Measurements from ENCODE around the gene AKT2.

AKT2 gene

DNA sequence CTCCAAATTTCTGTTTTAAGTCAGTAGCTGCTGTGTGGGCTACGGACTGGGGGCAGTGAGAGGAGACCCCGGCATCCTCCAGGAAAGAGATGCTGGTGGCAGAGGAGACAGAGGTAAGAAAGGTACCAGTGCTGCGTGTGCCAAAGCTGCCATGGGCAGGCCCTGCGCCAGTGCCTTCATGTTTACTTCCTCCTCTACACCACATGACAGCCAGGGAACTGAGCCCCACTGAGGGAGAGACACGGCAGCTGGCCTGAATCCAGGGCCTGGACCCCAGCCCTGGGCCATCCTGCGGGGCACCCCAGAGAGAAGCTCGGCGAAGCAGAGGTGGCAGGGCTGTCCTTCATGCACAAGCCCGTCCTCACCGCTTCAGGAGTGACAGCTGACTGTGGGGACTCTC is 35.9 kb downstream of the AKT2 start:
- DNase-seq, result no peak

DNA sequence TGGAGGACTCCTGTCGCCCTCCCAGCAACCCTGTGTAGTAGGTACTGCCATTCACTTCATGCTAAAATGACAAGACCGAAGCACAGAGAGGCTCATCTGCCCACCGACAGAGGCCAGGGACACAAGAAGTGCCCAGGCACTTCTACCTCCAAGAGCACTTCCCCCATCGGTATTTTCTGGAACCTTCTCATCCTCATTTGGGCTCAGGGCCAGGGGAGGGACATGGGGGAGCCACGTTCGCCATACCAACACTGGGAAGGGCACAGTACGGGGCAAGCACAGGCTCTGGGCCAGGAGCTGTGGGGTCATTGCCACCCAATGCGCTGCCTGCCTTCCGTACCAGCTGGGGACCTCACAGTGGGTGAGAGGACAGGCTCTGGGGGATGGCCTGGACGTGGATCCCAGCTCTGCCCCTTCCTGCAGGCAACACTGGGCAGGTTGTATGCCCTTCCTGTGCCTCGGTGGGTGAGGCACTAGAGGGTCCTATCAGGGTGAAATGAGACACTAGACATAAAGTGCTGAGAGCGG is 37.3 kb downstream of the AKT2 start:
- DNase-seq, result no peak

DNA sequence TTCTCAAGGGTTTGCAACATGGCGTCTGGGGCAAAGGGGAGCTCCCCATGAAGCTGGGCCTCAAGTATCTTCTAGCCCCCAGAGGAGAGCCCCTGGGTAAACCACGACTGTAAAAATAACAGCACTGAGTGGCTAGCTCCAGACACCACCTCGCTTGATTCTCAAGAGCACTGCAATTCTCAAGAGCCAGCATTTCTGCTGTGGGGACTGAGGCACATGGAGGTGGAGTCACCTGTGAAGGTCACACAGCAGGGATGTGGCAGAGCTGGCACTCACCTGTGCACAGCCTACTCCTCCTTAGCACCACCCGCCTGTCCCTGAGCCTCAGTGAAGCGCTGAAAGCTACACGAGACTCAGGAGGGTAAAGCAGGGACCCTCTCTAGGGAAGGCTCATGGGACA is 38.0 kb downstream of the AKT2 start:
- DNase-seq, result no peak

DNA sequence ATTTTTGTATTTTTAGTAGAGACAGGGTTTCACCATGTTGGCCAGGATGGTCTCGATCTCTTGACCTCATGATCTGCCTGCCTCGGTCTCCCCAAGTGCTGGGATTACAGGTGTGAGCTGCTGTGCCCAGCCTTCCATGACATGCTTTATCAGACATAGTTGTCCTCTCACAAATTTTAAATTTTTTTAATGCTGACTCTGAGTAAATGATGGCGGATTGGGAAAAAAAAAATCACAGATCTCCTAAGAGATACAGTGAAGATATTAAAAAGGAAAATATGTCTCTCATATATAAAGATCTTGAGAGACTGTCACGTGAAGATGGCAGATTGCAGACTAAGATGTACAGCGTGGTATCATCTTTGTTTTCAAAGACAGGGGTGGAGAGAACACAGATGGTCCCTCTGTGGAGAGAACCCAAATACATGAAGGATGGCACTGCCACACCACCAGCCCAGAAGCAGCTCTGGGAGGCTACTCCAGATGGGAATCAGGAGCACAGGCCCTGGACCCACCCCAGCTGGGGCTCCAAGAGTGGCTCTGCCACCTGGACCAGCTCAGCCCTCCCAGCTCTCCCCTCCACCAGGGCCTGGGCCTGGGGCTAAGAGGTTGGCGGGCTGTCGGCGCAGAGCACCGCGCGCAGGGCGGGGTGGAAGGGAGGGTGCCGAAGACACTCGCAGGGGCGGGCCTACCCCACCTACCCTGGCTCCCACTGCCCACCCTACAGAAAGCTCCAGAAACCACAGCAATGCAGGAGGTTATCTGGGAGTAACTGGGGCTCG is 38.7 kb downstream of the AKT2 start:
- DNase-seq, result no peak

DNA sequence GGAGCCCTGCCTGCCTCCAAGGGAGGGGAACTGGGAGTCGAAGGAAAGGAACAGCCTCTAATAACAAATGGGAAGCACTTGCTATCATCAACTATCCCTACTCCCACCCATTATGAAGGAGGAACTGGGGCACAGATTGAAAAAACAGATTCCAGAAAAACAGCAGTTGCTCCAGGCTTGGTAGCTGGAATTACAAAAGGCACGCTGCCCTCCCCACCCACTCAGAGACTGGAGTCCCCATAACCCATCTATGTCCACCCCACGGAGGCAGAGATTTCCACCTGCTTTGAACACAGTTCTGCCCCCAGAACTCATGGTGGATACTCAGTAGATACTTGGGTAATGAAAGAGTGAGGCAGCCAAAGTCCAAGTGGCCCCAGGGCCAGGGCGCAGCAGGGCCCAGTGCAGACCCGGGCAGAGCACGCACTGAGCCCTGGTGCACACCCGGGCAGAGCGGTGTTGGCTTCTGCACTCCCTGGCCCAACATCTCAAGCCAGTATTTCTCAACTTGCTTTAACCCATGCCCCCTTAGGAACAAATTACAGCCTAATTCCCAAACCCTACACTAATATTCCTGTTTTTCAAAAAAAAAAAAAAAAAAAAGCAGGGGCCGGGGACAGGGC is 39.5 kb downstream of the AKT2 start:
- DNase-seq, result no peak

DNA sequence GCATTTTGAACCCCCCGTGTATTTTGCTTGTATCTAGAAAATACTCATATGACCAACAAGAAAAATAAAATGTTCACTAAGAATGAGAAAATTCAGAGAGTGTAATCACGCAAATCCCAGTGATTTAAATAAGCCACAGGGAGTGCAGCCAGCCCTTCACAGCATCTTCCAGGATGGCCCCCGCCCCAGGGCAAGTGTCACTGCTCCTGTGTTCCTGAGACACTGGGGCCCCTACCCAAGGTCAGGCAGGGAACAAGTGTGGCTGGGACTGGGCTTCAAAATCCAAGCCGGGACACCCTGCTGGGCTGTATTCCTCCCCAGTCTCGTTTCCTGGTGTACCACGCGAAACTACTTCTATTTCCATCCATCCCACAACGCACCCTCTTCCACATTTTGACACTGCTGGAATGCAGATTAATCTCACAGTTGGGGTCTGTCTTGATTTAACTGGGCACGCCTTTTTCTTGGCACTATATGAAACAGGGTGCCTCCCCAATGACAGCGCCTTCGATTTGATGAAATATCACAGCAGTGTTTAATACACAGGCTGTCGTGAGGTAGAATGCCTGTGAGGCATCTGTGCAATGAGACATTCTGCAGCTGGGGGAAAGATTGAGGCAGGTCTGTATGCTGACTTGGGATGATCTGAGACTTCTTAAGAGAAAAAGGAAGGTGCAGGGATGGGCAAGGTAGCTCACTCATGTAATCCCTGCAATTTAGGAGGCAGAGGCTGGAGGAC is 40.4 kb downstream of the AKT2 start:
- DNase-seq, result no peak

DNA sequence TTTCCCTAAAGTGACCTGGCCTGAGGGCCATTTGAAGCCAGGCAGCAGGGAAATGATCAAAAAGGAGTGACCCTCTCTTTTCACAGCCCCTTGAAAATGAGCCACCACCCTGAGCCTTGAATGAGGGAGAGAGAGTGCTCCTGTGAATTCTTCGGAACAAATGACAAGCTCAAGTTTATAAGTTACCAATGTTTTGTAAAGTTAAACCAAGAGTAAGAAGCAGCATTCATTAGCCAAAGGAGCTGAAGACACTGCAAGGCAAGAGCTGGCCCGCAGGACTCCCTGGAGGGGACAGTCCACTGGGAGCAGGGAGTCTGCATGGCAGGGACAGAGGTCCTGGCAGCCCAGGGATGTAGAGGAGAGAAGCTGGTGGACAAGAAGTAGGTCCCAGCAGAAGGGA is 42.0 kb downstream of the AKT2 start:
- DNase-seq, result no peak

DNA sequence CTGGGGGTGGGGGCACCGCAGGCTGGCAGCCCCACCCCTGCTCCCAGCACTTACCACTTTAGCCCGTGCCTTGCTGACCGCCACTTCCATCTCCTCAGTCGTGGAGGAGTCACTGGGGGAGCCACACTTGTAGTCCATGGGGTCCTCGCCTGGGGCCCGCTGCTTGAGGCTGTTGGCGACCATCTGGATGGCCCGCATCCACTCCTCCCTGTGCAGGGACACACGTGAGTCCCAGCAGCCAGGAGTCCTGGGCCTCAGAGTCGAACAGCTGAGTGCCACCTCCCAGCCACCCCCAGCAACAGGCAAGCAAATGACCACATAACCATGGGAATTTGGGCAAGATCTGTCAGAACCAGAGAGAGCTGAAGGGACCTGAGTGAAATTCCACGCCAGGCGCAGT is 42.7 kb downstream of the AKT2 start:
- DNase-seq, result no peak

DNA sequence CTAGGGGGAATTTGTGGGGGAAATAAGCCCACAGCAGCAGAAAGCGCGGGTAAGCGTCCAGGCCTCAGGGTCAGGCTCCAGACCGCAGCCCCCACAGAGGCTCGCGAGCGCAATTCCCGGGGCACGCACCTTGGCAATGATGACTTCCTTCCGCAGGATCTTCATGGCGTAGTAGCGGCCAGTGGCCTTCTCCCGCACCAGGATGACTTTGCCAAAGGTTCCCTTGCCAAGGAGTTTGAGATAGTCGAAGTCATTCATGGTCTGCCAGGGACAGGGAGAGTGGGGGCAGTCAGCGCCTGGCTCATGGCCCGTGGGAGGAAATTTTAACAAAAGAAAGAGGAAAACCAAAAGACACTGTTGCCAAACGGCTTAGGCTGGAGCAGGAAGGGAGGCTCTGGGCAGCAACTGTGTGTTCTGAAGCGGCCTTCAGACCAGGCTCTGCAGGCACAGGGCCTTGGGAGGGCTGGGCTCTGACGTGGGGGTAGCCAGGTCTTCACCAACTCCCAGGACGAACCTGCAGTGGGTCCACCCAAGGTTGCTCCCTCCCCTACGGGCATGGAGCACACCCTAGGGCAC is 43.2 kb downstream of the AKT2 start:
- no peak for DNase-seq

DNA sequence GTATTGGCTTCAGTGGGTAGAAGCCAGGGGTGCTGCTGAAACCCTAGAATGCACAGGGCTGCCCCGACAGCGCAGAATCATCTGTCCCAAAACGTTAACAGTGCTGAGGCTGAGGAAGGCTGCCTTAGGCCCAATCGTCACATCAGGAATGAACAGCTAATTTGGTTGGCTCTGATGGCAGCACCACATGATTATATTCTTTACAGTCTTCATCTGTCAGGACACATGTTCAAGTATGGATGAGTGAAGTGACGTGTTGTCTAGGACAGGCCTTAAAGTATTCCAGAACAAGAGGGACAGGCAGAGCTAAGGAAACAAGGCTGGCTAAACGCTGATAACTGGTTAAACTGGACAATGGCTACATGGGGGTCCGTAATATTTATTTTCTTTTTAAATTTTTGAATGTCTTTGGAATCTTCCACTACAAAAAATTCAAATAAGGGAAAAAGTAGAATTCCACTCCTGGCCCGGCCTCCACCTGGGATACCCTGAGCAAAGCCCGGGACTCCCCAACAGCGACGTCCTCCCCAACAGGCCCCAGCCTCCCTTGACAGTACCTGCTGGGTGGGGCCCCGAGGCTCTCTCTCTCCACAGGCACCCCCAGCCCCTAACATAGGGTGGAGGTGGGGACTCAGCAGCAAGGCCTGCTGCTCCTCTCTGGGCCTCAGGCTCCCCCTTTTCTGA is 43.9 kb downstream of the AKT2 start:
- no peak for DNase-seq

DNA sequence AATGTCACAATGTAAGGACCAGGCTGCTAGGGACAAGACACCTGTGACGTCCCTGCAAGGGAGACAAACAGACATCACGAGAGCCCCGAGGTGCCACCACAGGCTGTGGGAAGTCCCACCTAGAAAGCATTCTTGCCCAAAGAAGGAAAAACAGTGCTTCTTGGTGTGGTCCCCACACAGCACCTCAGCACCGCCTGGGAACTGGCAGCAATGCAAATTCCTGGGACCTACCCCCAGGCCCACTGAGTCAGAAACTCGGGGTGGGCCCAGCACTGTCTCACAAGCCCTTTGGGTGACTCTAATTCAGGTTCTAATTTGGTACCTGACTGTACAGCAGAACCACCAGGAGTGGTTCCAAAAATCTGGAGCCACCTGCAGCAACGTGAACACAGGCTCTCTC is 44.8 kb downstream of the AKT2 start:
- no peak for DNase-seq

DNA sequence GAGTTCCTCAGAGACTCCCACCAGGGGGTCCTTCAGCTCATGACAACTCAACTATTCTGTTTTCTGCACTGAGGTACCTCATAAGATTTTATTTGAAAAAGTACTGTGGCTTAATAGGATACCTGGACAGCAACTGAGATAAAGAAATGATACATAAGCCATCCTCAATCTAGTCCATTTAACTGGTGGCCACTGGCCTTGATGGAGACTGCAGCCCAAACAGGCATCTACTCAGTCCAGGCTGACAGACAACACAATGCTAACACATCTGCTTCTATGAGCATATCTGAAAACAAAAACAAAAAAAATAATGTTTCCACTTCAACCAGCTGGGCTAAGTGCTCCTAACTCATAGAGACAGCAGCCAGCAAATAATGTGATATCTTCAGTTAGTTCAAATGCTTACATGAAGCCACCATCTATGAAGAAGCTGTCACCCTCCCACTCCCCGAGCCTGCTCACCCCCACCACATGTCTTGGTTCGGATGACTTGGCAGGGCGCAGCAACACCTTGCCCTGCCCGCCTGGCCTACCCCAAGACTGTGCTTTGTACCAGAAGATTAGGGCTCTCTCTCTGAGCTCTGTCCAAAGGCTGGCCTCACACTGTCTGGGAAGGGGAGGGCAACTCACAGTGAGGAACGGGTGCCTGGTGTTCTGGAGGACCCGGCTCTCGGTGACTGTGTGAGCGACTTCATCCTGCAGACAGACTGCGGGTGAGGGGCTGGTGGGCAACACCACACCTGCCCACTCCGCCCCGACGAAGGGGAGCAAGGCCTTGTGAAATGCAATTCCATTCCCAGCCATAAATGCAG is 45.5 kb downstream of the AKT2 start:
- DNase-seq, result no peak

DNA sequence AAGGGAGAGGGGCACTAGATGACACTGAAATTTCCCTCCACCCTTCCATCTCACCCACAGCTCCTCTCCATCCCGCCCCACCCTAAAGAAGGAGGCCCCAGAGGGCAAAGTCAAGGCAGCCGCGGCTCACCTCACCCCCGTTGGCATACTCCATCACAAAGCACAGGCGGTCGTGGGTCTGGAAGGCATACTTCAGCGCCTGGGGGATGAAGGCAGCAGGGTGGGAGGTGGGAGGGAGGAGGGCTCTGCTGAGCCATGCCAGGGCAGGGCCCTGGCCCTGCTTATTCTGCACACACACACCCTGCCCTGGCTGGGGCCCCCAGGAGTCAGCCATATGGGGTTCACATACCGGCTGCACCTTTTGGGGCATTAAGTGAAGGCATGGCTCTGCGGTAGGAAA is 46.4 kb downstream of the AKT2 start:
- DNase-seq, result no peak

DNA sequence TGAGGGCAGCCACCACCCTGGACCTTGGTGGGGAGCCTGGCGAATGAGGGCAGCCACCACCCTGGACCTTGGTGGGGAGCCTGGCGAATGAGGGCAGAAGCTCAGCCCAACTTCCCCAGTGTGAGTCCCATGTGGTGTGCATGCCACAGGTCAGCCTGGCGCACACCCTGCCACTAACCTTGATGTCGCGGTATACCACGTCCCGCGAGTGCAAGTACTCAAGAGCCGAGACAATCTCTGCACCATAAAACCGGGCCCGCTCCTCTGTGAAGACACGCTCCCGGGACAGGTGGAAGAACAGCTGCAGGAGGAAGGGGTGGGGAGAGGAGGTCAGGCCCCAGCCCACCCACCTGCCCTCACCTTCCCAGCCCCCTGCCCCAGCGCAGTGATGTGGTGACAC is 47.4 kb downstream of the AKT2 start:
- no peak for DNase-seq

DNA sequence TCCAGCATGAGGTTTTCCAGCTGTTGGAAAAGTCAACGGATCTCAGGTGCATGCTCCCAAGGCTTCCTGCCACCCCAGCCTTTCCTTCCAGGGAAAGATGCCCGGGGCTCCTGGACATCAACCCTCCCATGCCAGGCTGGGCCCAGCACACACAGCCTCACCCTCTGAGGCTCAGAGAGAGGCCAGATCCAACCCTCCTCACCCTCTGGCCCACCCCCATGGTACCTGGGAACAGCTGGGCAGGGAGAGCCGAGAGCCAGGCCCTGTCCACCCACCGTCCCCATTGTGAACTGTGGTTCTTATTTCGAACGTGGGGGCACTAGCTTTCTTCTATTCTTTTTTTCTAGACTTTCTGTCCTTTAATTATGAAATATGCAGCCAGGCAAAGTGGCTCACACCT is 48.8 kb downstream of the AKT2 start:
- no peak for DNase-seq

DNA sequence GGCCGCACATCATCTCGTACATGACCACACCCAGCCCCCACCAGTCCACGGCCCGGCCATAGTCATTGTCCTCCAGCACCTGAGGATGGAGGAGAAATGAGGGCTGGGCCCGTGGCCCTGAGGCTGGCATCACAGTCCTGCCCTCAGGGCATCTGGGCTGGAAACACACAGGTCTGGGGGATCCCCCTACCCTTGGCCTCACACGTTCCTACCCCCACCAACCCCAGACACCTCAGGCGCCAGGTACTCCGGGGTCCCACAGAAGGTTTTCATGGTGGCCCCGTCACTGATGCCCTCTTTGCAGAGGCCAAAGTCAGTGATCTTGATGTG is 49.2 kb downstream of the AKT2 start:
- no peak for DNase-seq

DNA sequence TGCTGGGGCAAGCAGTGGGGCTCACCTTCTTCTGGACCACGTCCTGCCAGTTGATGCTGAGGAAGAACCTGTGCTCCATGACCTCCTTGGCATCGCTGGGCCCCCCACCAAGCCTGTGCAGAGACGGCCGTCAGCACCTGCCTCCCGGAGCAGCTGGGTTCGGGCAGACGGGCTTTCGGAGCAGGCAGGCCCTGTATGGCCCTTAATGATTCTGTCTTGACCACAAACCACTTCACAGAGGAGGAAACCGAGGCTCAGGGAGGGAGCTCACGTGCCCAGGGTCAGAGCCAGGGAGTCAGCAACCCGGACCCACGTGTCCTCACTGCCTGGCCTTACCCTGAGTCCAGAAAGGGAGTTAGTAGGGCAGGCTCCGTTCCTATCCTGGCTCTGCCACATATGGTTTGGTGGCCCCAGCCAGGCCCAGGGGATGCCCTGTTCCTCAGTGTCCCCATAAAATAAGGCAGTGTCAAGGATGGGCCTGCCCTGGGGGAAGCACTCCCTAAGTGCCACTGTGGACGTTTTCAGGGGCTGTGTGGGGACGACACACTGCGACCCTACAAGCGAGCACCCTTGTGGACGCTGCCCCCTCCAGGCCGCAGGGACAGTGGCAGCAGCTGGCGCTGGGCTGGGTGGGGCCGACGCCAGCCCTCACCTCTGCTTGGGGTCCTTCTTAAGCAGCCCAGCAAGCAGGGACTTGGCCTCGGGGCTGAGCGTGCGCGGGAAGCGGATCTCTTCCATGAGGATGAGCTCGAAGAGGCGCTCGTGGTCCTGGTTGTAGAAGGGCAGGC is 49.7 kb downstream of the AKT2 start:
- DNase-seq, result no peak

DNA sequence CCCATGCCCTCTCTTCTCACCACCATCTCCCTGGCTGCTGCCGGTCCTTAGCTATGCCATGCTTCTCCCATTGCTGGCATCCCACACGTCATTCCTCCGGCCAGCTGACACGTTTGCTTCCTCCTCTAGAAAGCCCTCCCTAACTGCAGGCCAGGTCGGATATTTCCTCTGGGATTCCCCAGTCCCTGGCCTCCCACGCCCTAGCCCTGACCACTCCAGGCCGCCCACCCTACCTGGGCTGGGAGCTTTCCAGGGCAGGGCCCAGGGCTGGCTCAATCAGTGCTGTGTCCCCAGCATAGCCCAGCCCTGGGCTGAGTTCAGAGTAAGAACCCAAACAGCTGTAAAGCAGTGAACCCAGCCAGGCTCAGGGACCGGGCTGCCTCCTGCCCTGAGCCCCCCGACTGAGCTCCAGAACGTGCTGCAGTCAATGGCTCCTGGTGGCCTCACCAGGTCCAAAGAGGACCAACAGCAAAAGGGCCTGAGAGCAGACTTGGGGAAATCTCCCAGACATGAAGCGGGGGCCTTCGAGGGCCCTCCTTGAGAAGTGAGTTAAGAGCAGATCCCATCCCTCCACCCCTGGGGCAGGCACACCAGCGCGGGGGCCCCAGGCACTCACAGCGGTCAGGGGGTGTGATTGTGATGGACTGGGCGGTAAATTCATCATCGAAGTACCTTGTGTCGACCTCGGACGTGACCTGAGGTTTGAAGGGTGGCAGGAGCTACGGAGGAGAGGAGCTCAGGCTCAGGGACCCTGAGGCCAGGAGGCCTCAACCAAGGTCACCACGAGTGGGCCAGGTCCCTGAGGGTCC is 50.5 kb downstream of the AKT2 start:
- DNase-seq, result no peak

DNA sequence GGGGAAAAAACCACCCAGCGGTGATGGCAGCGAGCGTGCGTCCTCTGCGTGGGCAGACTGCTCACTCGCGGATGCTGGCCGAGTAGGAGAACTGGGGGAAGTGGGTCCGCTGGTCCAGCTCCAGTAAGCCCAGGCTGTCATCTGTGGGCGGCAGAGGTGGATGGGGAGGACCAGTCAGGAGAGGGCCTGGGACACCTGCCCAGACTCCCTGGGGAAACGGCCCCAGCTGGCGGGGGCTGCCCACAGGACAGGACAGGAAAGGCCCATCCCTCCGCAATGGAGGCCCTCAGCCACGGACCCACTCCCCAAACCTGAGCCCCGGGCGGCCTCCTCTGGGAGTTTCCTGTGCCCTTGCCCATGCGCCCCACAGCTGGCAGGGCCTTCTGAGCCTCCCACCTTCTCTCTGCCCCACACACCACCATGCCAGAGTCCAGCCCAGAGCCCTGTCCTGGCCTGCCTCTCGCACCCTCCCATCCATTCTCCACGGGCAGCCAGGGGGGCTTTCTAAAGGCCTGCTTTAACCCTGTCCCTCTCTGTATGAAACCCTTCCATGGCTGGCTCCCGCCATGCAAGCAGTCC is 51.2 kb downstream of the AKT2 start:
- no peak for DNase-seq
